H1 (cell line): Measurements from ENCODE around the gene NECTIN2. TPM values are rescaled to one million over a fixed set of nuclear protein-coding genes. Genes with fewer than 3 reads are reported as not detected.

ENCODE experiments used
- TAF7 ChIP-seq: optimal IDR thresholded peaks from 2 replicates; pipeline ENCODE3; 2011; ENCODE audit warnings: low read depth, mild to moderate bottlenecking, inconsistent platforms, low read length, moderate library complexity, borderline replicate concordance
- polyA plus RNA-seq, 7 experiments: library from polyadenylated mRNA; depleted of rRNA in 3 of 7; stranded (reverse) in 5 of 7; unstranded in 2 of 7; fragments of >200 nt in 5 of 7; fragments of 200-250 nt in 2 of 7; gene quantifications; 1 replicate in 5 of 7; 2 replicates in 1 of 7; 4 replicates in 1 of 7; pipeline versions ENCODE4 v1.2.1 to v1.2.3, GENCODE V29; 2011 to 2013; ENCODE audit warnings: missing spikeins in 2 of 7, mixed read lengths in 2 of 7
- total RNA-seq: library from RNA; stranded (reverse); fragmentation: NEBNext Ultra II Directional; extraction: Animal tissue kit (Norgen Biotek cat#: 25700); gene quantifications from 2 replicates; pipeline ENCODE4 v1.2.1, GENCODE V29; 2021

NECTIN2 gene
- total and polyA plus RNA-seq, 2 of the 8 experiments (the other 6 are each of a cell fraction or from before 2014, with no cell fraction given) = 184 to 237 TPM

GRCh38 chr19:44840811-44841210 lies 5.3 kb upstream of the NECTIN2 start (continued):
- TF ChIP-seq TAF7 = no peak
